Middle frontal gyrus (tissue), 1 donor: ENCODE measurements around the gene QPCTL.
A peak's percentile ranks its signal among the peaks of the same experiment; 100 is the strongest.
"Not testable (repeated sequence)": the region's sequence is repeated elsewhere in the genome, so short reads cannot be mapped to it uniquely, and the experiment has no call there.

ENCODE experiments used
- DNase-seq: peaks from one replicate; pipeline ENCODE4 v3.0.0-alpha.2; 2015; ENCODE audit warnings: low spot score; ENCODE audit errors: extremely low spot score

QPCTL gene

DNA sequence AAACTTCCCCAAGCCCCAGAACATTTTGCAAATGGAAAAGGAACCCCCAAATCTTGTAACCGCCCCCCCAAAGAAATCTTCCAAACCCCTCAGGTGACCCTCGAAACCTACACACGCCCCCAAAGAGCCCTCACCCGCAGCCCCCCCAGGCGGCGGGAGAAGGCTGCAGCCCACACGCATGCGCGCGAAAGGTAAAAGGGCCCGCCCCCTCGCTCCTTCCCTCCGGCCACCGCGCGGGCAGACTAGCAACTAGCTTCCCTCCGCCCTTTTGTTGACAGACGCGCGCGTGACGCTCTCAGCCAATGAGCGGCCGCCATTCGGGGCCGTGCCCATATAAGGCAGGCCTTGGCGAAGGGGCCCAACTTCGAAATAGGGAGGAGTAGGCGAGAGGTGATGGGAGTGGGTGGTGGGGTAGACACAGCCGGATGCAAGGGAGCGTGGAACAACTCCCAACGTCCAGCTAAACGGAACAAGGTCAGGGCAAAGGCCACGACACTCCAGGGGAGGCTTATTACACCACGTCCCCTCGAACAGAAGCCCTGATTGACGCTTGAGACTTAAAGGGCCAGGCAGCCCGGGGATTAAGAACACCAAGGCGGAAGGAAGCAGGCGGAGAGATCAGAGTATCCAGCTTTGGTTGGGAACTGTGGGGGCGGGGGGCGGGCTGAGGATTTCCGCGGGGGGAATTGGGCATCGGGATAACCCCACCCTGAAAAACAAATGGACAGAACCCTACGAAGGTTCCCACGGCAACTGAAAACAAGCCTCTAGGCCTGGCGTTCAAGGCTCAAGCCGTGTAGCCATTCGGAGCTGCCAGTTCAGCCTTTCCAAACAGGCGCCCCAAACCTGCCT is 24.9 kb downstream of the QPCTL start:
- DNase-seq: peak; percentile 99

DNA sequence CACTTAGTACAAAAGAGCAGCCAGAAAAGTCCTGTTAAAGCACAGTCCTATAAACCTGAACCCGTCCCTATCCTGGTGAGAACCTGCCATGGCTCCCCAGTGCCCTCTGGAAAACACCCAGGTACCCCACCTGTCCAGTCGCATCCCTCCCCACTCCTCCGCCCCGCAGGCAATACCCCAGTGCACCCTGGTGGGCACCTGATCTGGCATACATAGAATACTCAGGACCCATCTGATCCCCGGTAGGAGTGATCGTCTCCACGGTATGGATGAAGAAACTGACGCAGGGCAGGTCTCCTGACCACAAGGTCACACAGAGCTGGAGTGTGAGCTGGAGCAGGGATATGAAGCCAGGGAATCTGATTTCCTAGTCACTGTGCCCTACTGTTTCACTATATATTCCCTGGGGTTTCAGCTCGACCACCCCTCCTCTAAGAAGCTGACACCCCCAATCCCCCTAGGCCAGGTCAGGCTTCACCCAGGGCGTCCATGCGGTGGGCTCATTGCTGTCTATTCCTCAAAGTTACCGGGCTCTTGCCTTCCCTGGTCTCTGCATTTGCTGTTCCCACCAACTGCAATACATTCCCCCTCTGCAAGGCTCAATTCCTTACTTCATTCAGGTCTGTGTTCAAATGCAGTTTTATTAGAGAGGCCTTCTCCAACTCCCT is 25.7 kb downstream of the QPCTL start:
- no peak for DNase-seq

DNA sequence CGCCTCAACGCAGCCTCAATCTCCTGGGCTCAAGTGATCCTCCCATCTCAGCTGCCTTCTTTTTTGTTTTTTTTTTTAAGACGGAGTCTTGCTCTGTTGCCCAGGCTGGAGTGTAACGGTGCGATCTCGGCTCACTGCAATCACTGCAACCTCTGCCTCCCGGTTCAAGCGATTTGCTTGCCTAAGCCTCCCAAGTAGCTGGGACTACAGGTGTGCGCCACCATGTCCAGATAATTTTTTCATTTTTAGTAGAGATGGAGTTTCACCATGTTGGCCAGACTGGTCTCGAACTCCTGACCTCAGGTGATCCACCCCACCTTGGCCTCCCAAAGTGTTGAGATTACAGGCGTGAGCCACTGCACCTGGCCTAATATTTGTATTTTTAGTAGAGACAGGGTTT is 27.6 kb downstream of the QPCTL start:
- DNase-seq: not testable (repeated sequence)

DNA sequence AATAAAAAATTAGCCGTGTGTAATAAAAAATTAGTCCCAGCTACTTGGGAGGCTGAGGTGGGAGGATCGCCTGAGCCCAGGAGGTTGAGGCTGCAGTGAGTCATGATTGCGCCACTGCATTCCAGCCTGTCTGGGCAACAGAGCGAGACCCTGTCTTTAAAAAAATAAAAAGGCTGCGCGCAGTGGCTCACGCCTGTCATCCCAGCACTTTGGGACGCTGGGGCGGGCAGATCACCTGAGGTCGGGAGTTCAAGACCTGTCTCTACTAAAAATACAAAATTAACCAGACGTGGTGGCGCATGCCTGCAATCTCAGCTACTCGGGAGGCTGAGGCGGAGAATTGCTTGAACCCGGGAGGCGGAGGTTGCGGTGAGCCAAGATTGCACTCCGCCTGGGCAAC is 36.2 kb downstream of the QPCTL start:
- not testable (repeated sequence) for DNase-seq

DNA sequence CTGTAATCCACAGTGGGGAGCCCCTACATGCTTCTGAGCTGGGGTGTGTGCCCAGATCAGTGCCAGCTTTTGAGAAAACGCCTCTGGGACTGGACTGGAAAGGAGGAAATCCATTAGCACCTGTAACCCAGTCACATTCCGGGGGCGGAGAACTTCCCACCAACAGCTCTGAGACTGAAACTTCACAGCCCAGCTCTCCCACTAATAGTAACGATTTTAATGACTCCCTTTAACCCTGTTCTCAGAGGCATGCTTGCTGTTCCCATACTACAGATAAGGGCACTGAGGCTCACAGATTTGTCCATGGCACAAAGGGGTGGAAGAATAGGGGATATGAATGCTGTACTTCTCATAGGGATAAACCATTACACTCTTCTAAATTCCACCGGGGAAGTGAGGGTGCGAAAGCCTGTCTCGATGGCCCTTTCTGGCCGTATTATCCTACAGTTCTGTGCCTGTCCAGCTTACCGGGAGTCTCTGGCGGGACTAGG is 37.4 kb downstream of the QPCTL start:
- DNase-seq: no peak

DNA sequence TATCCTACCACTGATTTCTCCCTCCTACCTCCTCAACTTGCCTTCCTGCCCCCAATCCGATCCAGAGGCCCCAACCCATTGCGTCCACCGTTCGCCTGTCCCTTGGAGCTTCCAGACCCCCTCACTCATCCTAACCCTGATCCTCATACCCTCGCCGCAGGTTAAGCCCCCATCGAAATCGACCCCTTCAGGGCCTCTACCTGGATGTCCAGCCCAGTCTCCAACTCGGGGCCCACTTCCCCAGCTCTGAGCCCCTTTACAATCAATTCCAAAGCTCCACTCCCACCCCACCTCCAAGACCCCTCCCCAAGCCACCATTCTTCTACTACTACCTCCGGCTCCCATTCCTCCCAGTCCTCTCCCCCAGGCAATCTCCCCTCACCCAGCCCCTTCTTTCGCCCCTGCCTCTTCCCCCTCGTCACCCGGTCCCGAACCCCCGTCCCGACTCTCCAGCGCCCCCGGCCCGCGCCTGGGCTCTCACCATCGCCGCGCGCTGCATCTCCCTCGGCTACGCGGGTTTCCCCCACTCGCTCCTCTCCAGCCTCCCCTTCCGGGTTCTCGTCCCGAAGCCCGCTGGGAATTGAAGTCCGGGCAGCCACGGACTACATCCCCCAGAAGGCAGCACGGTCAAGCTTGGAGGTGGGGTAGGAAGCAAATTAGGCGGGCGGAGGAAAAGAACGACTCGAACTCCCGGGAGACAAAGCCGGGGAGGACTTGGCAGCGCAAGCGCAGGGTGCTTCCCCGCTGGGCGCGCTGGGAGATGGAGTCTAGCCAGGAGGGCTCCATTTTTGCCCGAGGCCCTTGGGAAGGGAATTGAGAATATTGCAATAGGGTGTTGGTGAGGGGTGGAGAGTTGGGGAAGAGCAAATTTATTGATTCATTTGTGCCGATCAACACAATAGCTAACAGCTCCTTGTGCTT is 38.2 kb downstream of the QPCTL start, which contains the start of gene FBXO46:
Gene FBXO46, minus strand, starts transcription at position 529 of the 921 bp plus-strand sequence. CDS start 17,401 bp downstream, outside the sequence.
- DNase-seq: peak; percentile 96

DNA sequence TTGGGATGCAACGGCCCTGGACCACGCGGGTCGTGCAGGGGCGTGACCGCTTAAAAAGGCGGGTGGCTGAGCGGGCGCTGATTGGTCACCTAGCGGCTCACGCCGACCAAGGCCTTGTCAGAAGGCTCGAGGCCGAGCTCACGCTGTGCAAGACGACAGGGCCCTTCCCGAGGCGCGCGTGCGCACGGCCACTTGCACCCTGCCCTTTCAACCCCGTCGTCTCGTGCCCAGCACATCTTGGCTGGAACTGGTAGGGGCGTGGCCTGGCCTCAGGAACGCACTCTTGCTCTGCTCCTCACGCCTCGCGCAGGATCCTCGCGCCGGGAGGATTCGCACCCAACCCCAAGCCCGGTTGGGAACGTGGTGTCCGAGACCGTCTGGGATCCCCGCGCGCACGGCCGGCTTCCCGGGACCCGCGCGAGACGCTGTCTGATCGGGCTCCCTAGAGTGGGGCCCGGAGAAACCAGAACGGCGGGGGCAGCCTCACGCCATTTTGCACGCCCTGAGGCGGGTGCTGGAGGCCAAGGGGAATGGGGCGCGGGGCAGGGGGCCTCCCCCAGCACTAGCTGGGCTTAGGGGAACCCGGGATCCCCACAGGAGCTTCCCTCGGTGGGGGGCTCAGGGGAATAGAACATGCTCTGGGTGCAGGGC is 40.8 kb downstream of the QPCTL start, which contains the start of gene MEIOSIN:
Gene MEIOSIN, plus strand, starts transcription at position 280 of the 651 bp plus-strand sequence. CDS start 1,938 bp downstream, outside the sequence.
- DNase-seq: no peak

GRCh38 chr19:45739498-45740439 is 47.3 kb downstream of the QPCTL start:
- DNase-seq: no peak

DNA sequence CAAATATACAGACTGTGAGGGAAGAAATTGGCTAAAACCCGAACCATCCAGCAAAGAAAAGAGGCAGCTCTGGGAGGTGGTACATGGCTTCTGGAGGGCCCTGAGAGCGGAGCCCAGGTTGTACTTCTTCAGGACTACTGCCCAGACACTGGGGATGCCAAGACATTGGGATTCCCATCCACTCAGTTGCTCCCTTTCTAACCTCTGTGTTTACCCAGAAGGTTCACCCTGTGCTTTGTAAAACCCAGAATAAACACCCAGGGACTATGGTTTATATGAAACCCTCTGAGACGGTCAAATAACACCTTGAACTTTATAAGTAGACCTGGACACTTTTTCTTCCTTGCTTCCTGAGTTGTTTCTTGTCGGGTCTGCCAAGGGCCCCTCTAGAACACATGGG is 50.5 kb downstream of the QPCTL start:
- no peak for DNase-seq

DNA sequence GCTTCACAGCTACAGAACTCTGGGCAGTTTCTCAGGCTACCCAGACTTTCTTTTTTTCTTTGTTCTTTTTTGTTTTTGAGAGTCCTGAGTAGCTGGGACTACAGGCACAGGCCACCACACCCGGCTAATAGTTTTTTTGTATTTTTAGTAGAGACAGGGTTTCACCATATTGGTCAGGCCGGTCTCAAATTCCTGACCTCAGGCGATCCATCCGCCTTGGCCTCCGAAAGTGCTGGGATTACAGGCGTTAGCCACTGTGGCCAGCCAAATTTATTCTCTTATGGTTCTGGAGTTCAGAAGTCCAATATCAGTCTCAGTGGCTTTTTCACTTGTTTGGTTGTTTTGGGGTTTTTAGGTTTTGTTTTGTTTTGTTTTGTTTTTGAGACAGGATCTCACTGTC is 53.1 kb downstream of the QPCTL start:
- DNase-seq: no peak

DNA sequence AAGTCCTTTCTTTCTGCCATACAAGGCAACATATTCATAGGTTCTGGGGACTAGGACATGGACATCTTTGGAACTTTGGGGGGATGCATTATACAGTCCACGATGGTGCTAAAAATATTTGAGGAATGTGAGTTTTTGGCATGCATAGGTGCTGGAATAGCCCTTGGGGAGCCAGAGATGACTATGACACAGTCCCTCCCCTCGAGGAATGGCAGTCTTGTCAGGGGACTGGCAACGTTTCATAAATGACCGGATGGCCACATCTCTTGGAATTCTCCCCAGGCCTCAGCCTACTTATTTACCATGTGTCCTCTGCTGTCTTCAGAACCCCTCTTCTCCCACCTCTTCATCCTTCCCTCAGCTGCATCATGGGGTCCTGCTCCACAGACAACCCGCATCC is 54.4 kb downstream of the QPCTL start:
- no peak for DNase-seq

- no peak for DNase-seq
Observed at GRCh38 chr19:45747513-45747912, 55.0 kb downstream of the QPCTL start.

GRCh38 chr19:45751483-45751882 is 59.0 kb downstream of the QPCTL start:
- not testable (repeated sequence) for DNase-seq

DNA sequence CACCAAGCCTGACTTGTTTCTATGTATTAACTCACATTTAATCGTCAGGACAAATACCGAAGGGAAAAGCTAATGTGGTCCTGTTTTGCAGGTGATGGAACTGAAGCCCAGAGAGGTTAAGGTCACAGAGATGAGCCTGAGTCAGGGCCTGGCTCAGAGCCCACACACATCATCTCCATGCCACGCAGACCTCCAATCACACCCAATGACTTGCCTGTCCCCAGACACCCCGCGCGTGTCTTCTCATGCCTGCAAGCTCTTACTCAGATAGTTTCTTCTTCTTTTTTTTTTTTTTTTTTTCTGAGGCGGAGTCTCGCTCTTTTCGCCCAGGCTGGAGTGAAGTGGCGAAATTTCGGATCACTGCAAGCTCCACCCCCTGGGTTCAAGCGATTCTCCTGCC is 60.2 kb downstream of the QPCTL start:
- no peak for DNase-seq

DNA sequence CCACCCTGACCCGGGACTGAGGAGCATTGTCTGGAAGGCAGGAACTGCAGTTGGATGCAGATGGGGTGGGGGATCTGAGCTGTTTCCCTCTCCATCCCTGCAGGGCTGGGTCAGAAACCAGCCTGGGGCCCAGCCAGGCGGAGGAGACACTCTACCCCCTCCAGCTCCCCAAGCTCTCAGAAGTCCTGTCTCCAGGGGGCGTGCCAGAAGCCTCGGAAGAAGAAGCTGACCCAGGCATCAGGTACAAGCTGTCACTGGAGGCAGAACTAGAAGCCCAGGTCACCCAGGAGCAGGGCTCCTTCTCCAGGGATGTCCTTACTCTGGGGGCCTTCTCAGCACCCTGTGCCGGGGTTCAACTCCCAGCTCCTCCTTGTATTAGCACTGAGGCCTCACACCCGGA is 61.1 kb downstream of the QPCTL start:
- no peak for DNase-seq
